ENCODE measurements around the gene ISOC1.

Gene ISOC1

GRCh38 chr5:129141078-129141477 lies 46.5 kb downstream of the ISOC1 start:
- no peak for DNase-seq

DNA sequence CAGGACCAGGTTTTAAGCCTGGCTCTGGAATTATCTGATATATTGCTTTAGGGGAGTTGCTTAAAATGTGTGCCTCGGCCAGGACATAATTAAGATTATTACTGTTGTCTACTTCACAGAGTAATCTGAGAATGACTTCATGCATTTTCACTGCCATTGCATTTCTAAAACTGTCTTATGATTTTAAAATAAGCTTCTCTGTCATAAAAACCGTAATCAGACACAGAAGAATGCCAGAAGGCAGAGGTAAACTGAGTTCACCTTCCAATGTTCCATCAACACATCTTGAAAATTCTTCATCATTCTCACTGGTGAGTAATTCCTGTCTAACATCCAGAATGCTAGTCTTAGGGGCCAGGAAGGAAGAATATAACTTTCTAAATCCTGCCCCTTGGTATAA lies 47.1 kb downstream of the ISOC1 start:
- no peak for DNase-seq

GRCh38 chr5:129155876-129156275 lies 61.3 kb downstream of the ISOC1 start:
- DNase-seq = no peak

- no peak for DNase-seq
These were observed 67.3 kb downstream of the ISOC1 start for GRCh38 chr5:129161830-129162229.

All from NCI-H510A (cell line).